ENCODE measurements around the gene DNAJC15.

GRCh38 chr13:43058318-43058674 is 34.9 kb downstream of the DNAJC15 start:
- TF ChIP-seq CTCF (IDR thresholded peaks at IDR 0.05) = no peak
- no peak for TF ChIP-seq EP300 (IDR thresholded peaks at IDR 0.05; ENCODE audit: low read depth)

All from transverse colon (tissue), 3 donors.